Measurements from ENCODE around the gene MAN2C1.
"Not testable (repeated sequence)": the region's sequence is repeated elsewhere in the genome, so short reads cannot be mapped to it uniquely, and the experiment has no call there.

MAN2C1 gene

GRCh38 chr15:75339531-75340240 lies 28.7 kb downstream of the MAN2C1 start:
- Histone ChIP-seq H3K27ac (no peak overlapping the region), H3K4me3 (no peak overlapping the region), H3K4me1 (peaks cover 0 to 17% (median 9%) of the 10 kb centered on the region in 4 donors), H3K9me3 (no peaks in the 10 kb centered on the region), H3K27me3 (no peaks in the 10 kb centered on the region), H3K36me3 (peaks cover 0 to 30% (median 0%) of the 10 kb centered on the region in 3 donors)
- intact Hi-C loops (cut with DNase I; ENCODE audit: low total_unique reads) = no loop called here
- TF ChIP-seq, protein P1, sequence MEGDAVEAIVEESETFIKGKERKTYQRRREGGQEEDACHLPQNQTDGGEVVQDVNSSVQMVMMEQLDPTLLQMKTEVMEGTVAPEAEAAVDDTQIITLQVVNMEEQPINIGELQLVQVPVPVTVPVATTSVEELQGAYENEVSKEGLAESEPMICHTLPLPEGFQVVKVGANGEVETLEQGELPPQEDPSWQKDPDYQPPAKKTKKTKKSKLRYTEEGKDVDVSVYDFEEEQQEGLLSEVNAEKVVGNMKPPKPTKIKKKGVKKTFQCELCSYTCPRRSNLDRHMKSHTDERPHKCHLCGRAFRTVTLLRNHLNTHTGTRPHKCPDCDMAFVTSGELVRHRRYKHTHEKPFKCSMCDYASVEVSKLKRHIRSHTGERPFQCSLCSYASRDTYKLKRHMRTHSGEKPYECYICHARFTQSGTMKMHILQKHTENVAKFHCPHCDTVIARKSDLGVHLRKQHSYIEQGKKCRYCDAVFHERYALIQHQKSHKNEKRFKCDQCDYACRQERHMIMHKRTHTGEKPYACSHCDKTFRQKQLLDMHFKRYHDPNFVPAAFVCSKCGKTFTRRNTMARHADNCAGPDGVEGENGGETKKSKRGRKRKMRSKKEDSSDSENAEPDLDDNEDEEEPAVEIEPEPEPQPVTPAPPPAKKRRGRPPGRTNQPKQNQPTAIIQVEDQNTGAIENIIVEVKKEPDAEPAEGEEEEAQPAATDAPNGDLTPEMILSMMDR (IDR thresholded peaks at IDR 0.05) = no peak
- no peak for DNase-seq

DNA sequence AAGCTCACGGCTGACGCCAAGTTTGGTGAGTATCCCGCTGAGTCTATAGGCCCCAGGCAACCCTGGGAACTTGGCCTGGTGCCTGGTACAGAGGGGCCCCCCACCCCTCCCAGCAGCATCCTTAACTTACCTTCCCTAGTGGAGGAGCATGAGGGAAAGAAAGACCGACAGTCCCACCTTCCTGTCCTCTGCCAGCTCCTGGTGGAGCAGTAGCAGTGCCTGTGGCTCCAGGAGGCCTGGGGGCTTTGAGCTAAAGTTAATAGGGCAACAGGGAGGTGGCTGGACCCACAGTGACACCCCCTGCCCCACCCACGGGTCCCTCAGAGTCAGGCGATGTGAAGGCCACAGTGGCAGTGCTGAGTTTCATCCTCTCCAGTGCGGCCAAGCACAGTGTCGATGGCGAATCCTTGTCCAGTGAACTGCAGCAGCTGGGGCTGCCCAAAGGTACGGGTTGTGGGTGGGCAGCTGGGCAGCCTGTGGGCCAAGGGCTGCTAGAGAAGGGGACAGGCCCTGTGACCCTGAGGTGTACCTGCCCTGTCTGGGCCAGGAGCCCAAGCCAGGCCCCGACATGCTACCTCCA lies 29.7 kb downstream of the MAN2C1 start:
- Histone ChIP-seq H3K27ac (no peak overlapping the region), H3K4me3 (no peak overlapping the region), H3K4me1 (peaks cover 0 to 12% (median 9%) of the 10 kb centered on the region in 4 donors), H3K36me3 (peaks cover 0 to 30% (median 0%) of the 10 kb centered on the region in 3 donors), H3K9me3 (no peaks in the 10 kb centered on the region), H3K27me3 (no peaks in the 10 kb centered on the region)
- no peak for DNase-seq
- intact Hi-C loops (cut with DNase I; ENCODE audit: low total_unique reads) = no loop called here
- TF ChIP-seq, protein P1 (IDR thresholded peaks at IDR 0.05) = no peak

- peak within 1 kb of the TSS; percentile 55 to 76 for H3K27ac ChIP-seq
- H3K36me3 ChIP-seq = peaks cover 0 to 24% (median 0%) of the 10 kb centered on the region in 3 donors
- peaks cover 0 to 12% (median 9%) of the 10 kb centered on the region in 4 donors for H3K4me1 ChIP-seq
- peak; percentile 97 for DNase-seq
- H3K9me3 ChIP-seq = no peaks in the 10 kb centered on the region
- intact Hi-C loops (cut with DNase I; ENCODE audit: low total_unique reads) = no loop called here
- TF ChIP-seq, protein P1 (IDR thresholded peaks at IDR 0.05) = no peak
- H3K4me3 ChIP-seq = peak within 1 kb of the TSS; percentile 63 to 74
- H3K27me3 ChIP-seq = no peaks in the 10 kb centered on the region
These were observed 32.6 kb downstream of the MAN2C1 start, which contains the start of gene COMMD4 for GRCh38 chr15:75335705-75336355. Gene COMMD4 (plus strand): TSS chr15:75336063. CDS start chr15:75336090, 27 bp downstream.

DNA sequence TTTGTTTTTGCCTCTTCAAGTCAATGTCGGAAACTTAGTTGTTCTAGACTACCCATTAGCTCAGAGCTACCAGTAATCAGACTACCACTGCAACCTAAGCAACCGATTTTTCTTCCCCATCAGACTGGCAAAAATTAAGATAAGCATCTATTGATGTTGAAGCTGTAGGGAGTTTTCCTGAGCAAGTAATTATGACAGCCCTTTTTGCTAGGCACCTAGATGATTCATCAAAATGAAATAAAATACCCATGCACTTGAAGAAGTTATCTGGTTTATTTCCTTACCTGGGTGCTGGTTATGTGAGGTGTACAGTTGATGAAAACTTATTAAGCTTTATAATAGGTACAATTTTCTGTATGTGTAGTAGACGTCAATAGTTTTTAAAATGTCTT lies 33.1 kb downstream of the MAN2C1 start:
- no peaks in the 10 kb centered on the region for H3K9me3 ChIP-seq
- H3K27ac ChIP-seq = peak overlapping the region; percentile 55 to 76
- peaks cover 0 to 12% (median 9%) of the 10 kb centered on the region in 4 donors for H3K4me1 ChIP-seq
- H3K4me3 ChIP-seq = peak overlapping the region; percentile 63 to 74
- intact Hi-C loops (cut with DNase I; ENCODE audit: low total_unique reads) = no loop called here
- H3K27me3 ChIP-seq = no peaks in the 10 kb centered on the region
- no peak for DNase-seq
- peaks cover 0 to 20% (median 0%) of the 10 kb centered on the region in 3 donors for H3K36me3 ChIP-seq
- TF ChIP-seq, protein P1 (IDR thresholded peaks at IDR 0.05) = no peak

DNA sequence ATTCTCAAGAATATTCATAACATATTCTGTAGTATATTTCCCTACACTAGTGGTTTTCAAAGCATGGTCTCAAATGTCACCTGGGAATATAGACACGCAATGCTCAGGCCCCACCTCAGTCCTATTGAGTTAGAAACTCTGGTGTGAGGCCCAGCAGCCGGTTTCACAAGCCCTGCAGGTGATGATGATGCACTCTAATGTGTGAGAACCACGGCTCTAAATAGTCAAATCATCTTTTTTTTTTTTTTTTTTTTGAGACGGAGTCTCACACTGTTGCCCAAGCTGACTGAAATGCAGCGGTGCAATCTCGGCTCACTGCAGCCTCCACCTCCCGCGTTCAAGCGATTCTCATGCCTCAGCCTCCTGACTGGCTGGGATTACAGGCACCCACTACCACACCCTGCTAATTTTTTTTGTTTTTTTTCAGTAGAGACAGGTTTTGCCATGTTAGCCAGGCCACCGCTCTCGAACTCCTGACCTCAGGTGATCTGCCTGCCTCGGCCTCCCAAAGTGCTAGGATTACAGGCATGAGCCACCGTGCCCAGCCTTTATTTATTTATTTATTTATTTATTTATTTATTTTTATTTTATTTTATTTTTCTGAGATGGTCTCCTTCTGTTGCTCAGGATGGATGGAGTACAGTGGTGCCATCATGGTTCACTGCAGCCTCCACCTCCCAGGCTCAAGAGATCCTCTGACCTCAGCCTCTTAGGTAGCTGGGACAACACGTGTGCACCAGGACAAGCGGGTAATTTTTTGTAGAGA lies 34.6 kb downstream of the MAN2C1 start:
- intact Hi-C loops (cut with DNase I; ENCODE audit: low total_unique reads); H3K36me3 ChIP-seq; H3K4me3 ChIP-seq; H3K27ac ChIP-seq; DNase-seq; H3K9me3 ChIP-seq; H3K27me3 ChIP-seq: not testable (repeated sequence)
- H3K4me1 ChIP-seq = peaks cover 0 to 12% (median 9%) of the 10 kb centered on the region in 4 donors

GRCh38 chr15:75332093-75332492 lies 36.3 kb downstream of the MAN2C1 start:
- H3K27ac ChIP-seq; H3K27me3 ChIP-seq; DNase-seq; intact Hi-C loops (cut with DNase I; ENCODE audit: low total_unique reads); H3K4me3 ChIP-seq; H3K9me3 ChIP-seq; H3K36me3 ChIP-seq: not testable (repeated sequence)
- peaks cover 0 to 10% (median 9%) of the 10 kb centered on the region in 4 donors for H3K4me1 ChIP-seq
